WI38 (cell line): ENCODE data around the gene PRPH.
A peak's percentile ranks its signal among the peaks of the same experiment; 100 is the strongest.
"Not testable (repeated sequence)": the region's sequence is repeated elsewhere in the genome, so short reads cannot be mapped to it uniquely, and the experiment has no call there.

Source experiments
- H3K4me3 ChIP-seq: 2 replicates; pipeline ENCODE4 v1.5.1; 2011; ENCODE audit warnings: low read depth, mild to moderate bottlenecking, control low read depth, low read length
- TF ChIP-seq, protein P1 (sequence below): IDR thresholded peaks from 2 replicates; pipeline ENCODE4 v1.5.1; 2012; ENCODE audit warnings: low read depth, mild to moderate bottlenecking, control low read depth, low read length

Gene PRPH

GRCh38 chr12:49330032-49330619 is 35.2 kb downstream of the PRPH start:
- no peak overlapping the region for H3K4me3 ChIP-seq
- TF ChIP-seq, protein P1, sequence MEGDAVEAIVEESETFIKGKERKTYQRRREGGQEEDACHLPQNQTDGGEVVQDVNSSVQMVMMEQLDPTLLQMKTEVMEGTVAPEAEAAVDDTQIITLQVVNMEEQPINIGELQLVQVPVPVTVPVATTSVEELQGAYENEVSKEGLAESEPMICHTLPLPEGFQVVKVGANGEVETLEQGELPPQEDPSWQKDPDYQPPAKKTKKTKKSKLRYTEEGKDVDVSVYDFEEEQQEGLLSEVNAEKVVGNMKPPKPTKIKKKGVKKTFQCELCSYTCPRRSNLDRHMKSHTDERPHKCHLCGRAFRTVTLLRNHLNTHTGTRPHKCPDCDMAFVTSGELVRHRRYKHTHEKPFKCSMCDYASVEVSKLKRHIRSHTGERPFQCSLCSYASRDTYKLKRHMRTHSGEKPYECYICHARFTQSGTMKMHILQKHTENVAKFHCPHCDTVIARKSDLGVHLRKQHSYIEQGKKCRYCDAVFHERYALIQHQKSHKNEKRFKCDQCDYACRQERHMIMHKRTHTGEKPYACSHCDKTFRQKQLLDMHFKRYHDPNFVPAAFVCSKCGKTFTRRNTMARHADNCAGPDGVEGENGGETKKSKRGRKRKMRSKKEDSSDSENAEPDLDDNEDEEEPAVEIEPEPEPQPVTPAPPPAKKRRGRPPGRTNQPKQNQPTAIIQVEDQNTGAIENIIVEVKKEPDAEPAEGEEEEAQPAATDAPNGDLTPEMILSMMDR, result no peak

- TF ChIP-seq, protein P1, result no peak
- no peak overlapping the region for H3K4me3 ChIP-seq
Observed at GRCh38 chr12:49330631-49331379, 35.9 kb downstream of the PRPH start.

- TF ChIP-seq, protein P1, result peak; percentile 76
- H3K4me3 ChIP-seq, result no peak overlapping the region
Observed at GRCh38 chr12:49331380-49332222, 36.7 kb downstream of the PRPH start.

DNA sequence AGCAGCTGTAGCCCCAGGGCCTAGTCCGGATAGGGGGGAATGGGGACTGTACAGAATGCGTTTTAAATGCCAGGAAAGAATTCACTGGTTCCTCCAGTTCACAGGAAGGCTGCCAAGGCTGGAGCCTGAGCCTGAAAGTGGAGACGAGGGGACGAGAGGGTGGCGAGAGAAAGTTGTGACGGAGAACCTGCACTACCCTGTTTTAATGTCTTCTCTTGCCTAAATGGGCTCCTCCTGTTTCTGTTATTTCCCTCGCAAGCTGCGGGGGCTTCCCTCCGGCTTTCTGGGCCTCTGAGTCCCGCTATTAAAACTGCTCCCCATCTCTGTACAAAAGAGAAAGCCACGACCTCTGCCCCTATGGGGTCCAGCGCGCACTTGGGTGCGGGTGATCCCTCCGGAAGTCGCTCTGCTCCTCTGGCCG is 37.5 kb downstream of the PRPH start:
- no peak overlapping the region for H3K4me3 ChIP-seq
- TF ChIP-seq, protein P1, result no peak

DNA sequence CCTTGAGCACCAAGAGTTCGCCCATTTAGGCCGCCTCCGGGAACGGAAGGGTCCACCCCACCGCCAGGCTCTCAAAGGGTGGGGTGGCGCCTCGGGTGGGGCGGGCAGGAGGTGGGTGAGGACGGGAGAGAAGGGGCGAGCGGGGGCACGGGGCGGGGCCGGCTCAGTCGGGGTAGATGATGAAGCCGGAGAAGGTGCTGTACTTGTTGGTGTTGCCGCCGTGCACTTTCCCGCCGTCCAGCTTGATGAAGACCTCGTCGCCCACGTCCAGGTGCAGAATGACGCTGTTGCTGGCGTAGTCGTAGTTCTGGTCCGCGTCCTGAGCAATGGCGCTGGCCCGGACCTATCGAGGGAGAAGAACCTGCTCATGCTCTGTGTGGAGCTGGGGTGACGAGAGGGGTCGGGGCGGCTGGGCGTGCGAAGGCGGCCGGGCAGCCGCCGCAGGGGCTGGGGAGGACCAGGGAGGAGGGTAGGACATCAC is 38.0 kb downstream of the PRPH start:
- no peak overlapping the region for H3K4me3 ChIP-seq
- TF ChIP-seq, protein P1, result no peak

GRCh38 chr12:49333778-49334177 is 38.8 kb downstream of the PRPH start:
- H3K4me3 ChIP-seq, result not testable (repeated sequence)

DNA sequence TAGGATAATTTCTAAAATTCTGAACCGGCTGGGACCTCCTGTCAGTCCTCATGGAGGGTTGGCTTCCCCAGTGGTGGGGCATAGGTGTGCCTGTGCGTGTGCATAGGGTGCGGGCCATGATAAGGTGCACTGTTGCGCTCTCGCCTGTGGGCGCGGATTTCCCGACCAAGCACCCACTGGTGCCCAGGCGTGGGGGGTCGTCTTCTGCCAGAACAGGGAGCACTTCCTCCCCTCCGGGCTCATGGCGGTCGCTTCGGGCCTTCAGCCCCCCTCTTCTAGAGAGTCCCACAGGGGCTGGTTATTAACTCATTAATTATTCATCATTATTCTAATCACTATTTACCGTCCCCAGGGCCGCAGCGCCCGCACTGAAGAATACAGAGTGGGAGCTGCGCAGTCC is 39.3 kb downstream of the PRPH start:
- H3K4me3 ChIP-seq, result no peak overlapping the region
- TF ChIP-seq, protein P1, result no peak
